Omental fat pad (tissue), 4 donors: Measurements from ENCODE around the gene HLF. TPM values are rescaled to one million over a fixed set of nuclear protein-coding genes. Genes with fewer than 3 reads are reported as not detected.

ENCODE experiments used
- ATAC-seq: fragments of 150-250 bp; one replicate; pipeline ENCODE4 v1.9.1; 2016; ENCODE audit warnings: mild to moderate bottlenecking, moderate library complexity; ENCODE audit not compliant: low FRiP score
- DNase-seq: peaks from one replicate; pipeline ENCODE4 v3.0.0-alpha.2; 2019; ENCODE audit warnings: low spot score
- total RNA-seq, 4 donors: library from RNA; depleted of rRNA; stranded (reverse); fragments of >200 nt; gene quantifications; one replicate each; pipeline ENCODE4 v1.1.0, GENCODE V29; 2016
- TF ChIP-seq, protein P1 (sequence below), 3 donors: fragments of 450-650 bp; IDR thresholded peaks; one replicate each; pipeline ENCODE4 v1.5.1; 2016 to 2017; ENCODE audit warnings: antibody characterized with exemption in 3 of 3, mild to moderate bottlenecking in 3 of 3, moderate library complexity in 2 of 3

The HLF gene
- total RNA-seq, 4 donors from 2014 or later: 12.5 to 15.4 (median 14.6) TPM

DNA sequence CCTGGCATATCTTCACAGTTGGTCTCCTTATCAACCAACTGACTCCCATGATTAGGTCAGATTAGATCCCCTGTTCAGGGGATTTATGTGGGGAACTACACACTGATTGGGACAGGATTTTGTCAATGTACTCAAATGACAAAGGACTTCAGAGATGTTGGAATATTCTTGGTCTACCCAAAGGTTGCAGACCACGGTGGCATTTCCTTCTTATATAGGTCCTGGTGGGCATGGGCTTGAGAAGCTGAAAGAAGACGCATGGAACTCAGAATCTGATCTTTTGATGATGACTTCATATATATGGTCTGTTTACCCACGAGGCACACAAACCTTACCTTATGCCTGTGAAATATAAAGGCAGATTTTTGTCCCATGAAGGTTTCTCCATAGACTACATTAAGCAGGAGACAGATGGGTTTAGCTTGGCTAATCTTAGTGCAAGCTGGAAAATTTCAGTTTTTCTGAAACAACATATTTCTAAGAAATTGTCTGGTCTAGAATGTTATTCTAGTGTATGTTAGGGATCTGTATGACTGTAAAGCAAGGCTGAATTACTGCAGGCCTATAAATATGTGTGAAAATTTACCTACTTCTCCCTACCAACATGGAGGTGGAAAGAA, 33.5 kb downstream of the HLF start:
- TF ChIP-seq, protein P1, sequence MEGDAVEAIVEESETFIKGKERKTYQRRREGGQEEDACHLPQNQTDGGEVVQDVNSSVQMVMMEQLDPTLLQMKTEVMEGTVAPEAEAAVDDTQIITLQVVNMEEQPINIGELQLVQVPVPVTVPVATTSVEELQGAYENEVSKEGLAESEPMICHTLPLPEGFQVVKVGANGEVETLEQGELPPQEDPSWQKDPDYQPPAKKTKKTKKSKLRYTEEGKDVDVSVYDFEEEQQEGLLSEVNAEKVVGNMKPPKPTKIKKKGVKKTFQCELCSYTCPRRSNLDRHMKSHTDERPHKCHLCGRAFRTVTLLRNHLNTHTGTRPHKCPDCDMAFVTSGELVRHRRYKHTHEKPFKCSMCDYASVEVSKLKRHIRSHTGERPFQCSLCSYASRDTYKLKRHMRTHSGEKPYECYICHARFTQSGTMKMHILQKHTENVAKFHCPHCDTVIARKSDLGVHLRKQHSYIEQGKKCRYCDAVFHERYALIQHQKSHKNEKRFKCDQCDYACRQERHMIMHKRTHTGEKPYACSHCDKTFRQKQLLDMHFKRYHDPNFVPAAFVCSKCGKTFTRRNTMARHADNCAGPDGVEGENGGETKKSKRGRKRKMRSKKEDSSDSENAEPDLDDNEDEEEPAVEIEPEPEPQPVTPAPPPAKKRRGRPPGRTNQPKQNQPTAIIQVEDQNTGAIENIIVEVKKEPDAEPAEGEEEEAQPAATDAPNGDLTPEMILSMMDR (IDR thresholded peaks at IDR 0.05): no peak
- DNase-seq (no peak), ATAC-seq (no peak)

DNA sequence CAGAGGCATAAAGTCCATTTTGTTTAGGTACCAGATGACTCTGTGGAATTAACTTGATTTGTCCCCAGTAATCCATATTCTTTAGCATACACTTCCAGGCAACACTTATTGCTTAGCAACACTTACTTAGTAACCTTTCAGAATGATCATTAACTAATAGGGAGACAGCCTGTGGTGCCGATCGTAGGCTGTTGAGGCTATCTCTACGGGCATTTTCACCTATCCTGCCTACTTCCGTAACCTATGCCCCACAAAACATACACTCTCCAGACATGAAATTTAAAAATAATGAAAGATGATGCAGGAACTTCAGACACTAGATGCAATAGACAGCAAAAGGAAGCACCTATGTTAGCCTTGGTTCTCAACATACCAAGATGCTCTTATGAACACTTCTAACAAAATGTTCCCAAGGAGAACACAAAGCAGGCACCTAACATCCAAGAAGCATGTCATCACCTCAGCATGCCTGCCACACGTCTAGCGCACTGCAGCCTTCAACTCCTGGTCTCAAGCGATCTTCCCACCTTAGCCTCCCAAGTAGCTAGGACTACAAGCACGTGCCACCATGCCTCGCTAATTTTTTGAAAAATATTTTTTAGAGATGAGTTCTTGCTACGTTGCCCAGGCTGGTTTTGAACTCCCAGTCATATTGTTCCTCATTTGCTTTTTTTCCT, 34.5 kb downstream of the HLF start:
- TF ChIP-seq, protein P1 (IDR thresholded peaks at IDR 0.05): no peak
- ATAC-seq (no peak), DNase-seq (no peak)

DNA sequence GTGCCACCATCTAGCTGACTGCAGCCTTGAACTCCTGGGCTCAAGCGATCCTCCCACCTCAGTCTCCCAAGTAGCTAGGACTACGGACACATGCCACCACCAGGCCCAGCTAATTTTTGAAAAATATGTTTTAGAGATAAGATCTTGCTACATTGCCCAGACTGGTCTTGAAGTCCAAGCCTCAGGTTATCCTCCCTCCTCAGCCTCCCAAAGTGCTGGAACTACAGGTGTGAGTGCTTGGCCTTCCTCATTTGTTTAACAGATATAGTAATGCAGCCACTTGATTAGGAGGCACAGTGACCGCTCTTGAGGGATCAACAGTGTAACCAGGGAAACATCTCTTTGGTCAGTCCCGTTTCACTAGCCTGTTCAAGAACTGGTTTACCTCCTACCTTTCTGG, 35.1 kb downstream of the HLF start:
- no peak for ATAC-seq

DNA sequence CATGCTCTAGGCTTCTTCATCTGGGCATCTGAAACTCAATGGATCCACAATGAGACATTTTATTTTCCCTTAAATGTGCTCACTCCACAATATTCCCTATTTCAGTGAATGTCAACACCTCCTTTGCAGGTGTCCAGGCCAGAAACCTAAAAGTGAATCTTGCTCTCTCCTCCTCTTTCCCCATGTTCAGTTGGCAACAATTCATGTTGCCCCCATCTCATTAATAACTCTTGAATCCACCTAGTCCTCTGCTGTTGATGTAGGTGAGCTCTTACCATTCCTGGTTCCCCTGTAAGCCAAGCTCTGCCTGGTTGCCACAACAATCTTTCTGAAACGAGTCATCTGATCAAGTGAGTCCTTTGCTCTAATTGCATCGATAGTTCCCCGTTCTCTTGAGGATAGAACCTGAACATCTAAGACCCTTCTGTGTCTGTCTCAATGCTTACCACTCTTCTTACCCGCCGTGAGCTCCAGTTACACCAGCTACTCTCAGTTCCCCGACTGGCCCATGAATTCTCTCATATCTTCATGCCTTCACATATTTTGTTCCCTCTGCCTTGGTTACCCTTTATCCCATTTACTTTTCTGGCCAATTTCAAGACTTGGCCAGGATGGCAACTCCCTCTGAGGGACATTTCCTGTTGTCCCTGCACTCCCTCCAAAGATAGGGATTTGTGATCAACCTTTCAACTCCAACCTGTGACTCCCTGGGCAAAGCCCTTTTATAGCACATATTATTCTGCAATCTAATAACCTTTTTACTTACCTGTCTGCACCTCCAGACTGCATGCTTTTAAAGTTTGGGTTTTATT, 35.9 kb downstream of the HLF start:
- ATAC-seq: no peak
- no peak for DNase-seq
- TF ChIP-seq, protein P1 (IDR thresholded peaks at IDR 0.05): no peak

More for the DNA sequence above, 35.1 kb downstream of the HLF start:
- no peak for DNase-seq
- TF ChIP-seq, protein P1 (IDR thresholded peaks at IDR 0.05): no peak

DNA sequence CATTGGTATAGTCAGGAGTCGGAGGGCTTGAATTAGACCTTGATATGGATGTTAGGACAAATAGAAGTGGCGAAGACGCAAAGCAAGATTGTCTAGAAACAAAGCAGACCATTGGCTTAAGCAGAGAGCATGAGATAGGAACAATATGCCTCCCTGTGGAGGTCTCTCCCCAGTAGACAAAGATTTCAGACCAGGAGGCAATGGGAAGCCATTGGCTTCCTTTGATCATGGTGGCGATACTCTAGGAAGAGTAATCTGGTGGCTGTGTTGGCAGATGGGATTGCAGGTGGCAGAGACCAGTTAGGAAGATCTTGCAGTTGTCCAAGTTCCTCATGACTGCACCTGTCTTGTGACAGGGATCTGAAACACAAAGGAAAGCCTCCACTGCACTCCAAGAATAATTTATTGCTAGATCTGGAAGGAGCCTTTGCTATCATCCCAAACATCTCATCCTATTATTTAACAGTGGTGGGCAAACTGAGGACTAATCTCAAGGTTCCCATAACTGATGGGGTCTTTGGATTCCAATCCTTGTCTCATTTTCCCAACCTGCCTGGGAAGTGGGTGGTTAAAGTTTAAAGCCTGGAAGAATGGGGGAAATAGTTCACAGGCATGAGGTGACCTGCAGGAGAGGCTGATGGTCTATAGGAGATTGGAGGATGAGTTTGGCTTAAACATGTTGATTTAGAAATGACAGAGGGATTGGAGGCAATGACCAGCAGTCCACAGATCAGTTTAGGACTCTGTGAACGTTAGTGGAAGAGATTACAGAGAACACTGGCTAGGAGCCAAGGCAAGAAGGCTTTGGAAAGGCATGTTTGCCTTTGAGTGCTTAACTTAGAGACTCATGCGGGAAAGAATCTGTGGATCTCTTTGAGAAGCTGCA, 37.0 kb downstream of the HLF start:
- TF ChIP-seq, protein P1 (IDR thresholded peaks at IDR 0.05): no peak
- DNase-seq (no peak), ATAC-seq (no peak)

DNA sequence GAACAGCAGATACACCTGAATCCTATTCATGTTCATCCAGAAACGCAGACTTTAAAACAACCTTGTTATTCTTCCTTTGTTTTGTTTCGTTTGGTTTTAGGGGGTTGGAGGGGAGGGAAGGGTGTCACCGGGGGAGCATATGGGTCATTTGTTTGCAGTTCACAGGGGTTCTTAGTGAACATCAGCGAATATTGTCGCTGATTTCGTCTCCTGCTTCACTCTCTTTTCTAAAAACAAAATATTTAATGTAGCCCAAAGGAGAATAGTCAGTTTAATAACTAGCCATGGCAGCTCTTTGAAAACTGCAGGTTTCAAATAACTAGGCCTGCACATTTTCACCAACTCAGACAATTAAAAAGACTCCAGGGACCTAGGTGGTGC, 37.6 kb downstream of the HLF start:
- TF ChIP-seq, protein P1 (IDR thresholded peaks at IDR 0.05): no peak
- DNase-seq: no peak
- no peak for ATAC-seq
